A673 (cell line): ENCODE results near the gene ATP2B3.

Experiments
- EZH2 ChIP-seq: fragments of 200-600 bp; sonication (generic); IDR thresholded peaks from 2 replicates; pipeline ENCODE4 v1.6.1; 2017; ENCODE audit warnings: borderline replicate concordance, low read depth, mild to moderate bottlenecking, mixed read lengths, antibody characterized with exemption, low read length; ENCODE audit not compliant: poor library complexity, severe bottlenecking
- TF ChIP-seq, protein P1 (sequence below): fragments of 300-800, 200-600 bp; sonication (generic); conservative IDR thresholded peaks from 2 replicates; pipeline ENCODE4 v1.5.1; 2017; ENCODE audit warnings: low read depth, mild to moderate bottlenecking, antibody characterized with exemption, low read length, moderate library complexity, mixed read lengths

DNA sequence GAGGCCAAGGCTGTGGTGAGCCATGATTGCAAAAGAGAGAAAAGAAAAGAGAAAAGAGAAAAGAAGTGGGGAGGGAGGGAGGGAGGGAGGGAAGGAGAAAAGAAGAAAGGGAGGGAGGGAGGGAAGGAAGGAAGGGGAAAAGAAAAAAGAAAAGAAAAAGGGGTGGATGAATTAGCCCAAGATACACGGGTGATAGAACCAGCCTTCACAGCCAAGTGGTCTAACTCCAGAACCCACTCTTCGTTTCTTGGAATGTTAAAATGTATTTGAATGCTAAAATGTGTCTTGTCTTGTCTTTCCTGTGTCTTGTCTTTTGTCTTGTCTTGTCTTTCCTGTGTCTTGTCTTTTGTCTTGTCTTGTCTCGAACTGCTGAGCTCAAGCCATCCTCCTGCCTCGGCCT, 68.4 kb downstream of the ATP2B3 start:
- TF ChIP-seq, protein P1, sequence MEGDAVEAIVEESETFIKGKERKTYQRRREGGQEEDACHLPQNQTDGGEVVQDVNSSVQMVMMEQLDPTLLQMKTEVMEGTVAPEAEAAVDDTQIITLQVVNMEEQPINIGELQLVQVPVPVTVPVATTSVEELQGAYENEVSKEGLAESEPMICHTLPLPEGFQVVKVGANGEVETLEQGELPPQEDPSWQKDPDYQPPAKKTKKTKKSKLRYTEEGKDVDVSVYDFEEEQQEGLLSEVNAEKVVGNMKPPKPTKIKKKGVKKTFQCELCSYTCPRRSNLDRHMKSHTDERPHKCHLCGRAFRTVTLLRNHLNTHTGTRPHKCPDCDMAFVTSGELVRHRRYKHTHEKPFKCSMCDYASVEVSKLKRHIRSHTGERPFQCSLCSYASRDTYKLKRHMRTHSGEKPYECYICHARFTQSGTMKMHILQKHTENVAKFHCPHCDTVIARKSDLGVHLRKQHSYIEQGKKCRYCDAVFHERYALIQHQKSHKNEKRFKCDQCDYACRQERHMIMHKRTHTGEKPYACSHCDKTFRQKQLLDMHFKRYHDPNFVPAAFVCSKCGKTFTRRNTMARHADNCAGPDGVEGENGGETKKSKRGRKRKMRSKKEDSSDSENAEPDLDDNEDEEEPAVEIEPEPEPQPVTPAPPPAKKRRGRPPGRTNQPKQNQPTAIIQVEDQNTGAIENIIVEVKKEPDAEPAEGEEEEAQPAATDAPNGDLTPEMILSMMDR: no peak
- TF ChIP-seq EZH2: no peak
